Skin of body (tissue), 2 donors: ENCODE measurements around the gene NUMB. TPM values are rescaled to one million over a fixed set of nuclear protein-coding genes. Genes with fewer than 3 reads are reported as not detected.
A peak's percentile ranks its signal among the peaks of the same experiment; 100 is the strongest.

ENCODE experiments used
- DNase-seq: peaks from one replicate; lab custom pipeline; 2025; lab: John Stamatoyannopoulos, UW
- total RNA-seq: library from RNA; depleted of rRNA; stranded (reverse); fragments of >200 nt; gene quantifications from one replicate; pipeline ENCODE4 v1.2.3, GENCODE V29; 2014

Gene NUMB
- 43.4 TPM for total RNA-seq

DNA sequence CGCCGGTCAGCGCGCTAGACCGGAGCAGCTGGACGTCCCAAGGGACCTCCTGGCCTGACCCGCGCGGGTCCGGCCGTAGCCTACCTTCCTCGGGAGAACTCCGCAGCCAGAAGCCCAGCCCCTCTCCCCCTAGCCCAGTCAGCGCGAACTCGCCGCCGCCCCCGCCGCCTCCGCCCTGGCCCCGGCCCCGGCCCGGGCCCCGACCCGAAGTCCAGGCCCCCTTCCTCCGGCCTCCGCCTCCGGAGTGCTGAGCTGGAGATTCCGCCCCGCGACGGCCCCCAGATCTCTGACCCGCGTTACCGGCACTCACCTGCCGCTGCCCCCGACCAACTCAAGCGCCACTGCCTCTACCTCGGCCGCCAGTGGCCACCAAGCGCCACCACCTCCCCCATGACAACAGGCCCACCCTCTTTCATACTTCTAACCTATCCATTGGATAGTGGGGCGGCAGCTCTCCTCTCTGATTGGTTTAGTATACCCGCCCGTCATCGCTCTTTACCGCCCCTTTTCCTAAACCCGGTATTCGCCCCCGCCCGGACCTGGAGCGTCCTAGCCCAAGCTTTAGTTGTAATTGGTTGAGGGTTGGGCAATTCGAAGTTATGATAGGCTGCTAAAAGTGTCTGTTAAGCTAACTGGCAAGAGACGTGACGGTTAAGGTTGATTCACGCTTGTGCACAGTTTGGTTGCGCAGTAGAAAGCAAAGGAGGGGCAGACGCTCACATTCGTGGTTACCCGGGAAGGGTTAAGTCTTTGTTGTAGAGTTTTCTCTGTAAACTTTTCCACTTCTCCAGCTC, at the start of gene NUMB:
TSS of gene NUMB (minus strand) at position 364 of the 794 bp plus-strand sequence. CDS start 102,795 bp downstream, outside the sequence.
- DNase-seq = peak; percentile 100

DNA sequence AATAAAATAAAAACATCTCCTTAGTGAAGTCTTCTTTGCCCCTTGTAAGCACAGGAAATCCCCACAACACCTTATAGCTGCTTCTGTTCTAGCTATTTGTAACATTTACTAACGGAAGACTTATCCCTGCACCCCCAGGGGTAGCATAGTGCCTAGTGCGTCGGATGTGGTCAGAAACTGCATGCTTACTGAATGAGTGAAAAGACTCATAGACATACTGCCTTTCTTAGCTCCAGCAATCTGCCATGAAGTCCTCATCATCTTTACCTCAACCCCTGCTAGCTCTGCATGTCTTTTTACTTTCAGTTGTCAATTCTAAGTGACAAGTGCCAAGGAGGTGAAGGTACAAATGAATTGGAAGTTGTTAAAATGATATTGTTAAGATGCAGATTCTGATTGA, 45.3 kb upstream of the NUMB start:
- no peak for DNase-seq

DNA sequence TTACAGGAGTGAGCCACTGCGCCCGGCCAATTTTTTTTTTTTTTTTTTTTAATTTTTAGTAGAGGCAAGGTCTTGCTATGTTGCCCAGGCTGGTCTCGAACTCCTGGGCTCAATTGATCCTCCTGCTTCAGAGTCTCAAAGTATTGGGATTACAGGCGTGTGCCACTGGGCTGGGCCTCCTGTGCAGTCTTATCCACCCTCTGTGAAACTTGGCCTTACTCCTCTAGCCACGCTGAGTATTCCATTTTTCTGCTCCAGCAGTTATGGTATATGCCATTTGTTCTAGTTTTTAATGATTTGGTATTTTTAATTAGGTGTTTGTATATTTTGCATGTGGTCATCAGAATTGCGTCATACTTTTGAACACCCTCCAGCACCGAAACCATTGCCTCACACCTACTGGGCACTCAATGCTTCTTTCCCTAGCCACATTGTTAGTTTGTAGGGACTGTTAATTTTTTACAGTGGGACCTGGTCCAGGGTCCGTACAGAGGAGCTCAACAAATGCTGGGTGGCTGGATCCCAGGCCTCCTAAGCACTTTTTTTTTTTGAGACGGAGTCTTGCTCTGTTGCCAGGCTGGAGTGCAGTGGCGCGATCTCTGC, 43.8 kb upstream of the NUMB start:
- DNase-seq = no peak

DNA sequence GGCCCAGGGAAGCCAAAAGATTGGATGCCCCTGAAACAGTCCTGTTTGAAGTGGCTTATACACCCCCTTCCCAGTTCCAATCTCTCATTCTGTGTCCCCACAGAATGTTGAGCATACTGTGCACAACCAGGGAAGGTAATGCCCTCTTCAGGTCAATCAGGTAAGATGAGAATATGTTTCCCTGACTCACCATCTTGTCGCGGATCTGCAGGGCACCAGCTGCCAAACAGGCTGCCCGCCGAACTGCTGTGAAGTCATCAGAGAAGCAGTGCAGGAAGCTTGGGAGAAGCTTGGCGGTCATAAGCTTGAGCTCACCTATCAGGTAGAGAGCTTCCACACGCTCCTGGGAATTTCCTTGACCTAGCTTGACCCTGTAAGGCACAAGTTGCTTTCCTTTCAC, 42.0 kb upstream of the NUMB start:
- DNase-seq = no peak

DNA sequence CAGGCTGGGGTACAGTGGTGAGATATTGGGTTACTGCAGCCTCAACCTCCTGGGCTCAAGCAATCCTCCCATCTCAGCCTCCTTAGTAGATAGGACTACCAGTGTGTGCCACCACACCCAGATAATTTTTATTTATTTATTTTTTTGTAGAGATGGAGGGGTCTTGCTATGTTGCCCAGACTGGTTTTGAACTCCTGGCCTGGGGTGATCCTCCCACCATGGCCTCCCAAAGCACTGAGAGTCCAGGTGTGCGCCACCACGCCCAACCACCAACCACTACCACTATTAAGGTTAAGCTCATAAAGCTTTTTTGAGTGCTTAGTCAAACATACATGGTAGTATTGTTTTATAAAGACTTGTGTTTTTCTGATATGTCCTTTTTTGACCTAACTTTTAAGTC, 36.2 kb upstream of the NUMB start:
- DNase-seq = no peak

DNA sequence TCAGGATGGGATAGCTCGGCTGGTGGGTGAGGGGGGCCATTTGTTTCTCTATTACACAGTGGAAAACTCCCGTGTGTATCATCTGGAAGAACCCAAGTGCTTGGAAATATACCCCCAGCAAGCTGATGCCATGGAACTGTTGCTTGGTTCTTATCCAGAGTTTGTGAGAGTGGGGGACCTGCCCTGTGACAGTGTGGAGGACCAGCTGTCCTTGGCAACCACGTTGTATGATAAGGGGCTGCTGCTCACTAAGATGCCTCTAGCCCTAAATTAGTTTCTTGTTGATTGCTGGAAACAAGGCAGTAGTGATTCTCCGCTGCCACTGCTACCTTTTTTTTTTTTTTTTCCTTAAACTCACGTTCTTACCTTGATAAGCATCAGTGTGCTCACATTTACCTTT, 34.3 kb upstream of the NUMB start:
- no peak for DNase-seq

DNA sequence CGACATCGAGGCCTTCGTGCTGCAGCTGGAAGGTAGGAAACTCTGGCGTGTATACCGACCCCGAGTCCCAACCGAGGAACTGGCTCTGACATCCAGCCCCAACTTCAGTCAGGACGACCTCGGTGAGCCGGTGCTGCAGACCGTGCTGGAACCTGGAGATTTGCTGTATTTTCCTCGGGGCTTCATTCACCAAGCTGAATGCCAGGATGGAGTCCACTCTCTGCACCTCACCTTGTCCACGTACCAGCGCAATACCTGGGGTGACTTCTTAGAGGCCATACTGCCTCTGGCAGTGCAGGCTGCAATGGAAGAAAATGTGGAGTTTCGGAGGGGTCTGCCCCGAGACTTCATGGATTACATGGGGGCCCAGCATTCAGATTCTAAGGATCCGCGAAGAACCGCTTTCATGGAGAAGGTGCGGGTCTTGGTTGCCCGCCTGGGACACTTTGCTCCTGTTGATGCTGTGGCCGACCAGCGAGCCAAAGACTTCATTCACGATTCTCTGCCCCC, 33.8 kb upstream of the NUMB start:
- DNase-seq = peak; percentile 14

DNA sequence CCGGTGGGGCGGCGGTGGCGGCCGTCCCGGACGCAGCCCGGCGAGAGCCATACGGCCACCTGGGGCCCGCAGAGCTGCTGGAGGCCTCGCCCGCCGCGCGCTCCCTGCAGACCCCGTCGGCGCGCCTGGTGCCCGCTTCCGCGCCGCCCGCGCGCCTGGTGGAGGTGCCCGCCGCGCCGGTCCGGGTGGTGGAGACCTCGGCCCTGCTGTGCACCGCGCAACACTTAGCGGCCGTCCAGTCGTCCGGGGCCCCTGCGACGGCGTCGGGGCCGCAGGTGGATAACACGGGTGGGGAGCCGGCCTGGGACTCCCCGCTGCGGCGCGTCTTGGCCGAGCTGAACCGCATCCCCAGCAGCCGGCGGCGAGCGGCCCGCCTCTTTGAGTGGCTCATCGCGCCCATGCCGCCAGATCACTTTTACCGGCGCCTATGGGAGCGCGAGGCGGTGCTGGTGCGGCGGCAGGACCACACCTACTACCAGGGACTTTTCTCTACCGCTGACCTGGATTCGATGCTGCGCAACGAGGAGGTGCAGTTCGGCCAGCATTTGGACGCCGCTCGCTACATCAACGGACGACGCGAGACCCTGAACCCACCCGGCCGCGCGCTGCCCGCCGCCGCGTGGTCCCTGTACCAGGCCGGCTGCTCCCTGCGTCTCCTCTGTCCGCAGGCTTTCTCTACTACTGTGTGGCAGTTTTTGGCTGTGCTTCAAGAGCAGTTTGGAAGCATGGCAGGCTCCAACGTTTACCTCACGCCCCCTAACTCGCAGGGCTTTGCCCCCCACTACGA, 33.1 kb upstream of the NUMB start:
- DNase-seq = no peak

DNA sequence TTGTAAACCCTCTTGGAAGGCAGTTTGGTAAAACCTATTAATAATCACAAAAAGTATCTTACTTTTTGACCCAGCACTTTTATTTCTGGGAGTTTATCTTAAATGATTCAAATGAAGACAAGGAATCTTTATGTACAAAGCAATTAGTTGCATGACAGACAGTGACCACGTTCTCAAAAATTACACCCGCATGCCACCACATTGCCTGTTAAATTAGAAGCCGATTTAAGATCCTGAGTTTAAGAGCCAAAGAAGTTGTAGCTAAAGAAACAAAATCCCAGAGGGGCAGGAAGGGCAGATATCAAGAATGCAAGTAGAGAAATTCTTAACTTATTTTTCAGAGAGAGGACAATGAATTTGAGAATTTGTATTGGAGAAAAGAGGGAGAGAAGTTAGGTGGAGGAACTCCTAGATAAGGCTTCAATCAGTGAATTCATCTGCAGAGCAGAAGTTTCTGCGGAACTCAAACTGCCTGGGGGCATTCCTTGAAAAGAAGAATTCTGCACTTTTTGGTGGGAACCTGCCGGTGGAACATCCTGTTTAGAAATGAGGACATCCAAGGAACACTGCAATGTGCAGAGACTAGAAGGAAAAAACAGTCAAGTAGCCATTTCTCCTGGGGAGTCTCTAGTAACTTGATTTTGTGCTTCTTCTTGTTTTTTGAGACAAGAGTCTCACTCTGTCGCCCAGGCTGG, 31.3 kb upstream of the NUMB start:
- no peak for DNase-seq

DNA sequence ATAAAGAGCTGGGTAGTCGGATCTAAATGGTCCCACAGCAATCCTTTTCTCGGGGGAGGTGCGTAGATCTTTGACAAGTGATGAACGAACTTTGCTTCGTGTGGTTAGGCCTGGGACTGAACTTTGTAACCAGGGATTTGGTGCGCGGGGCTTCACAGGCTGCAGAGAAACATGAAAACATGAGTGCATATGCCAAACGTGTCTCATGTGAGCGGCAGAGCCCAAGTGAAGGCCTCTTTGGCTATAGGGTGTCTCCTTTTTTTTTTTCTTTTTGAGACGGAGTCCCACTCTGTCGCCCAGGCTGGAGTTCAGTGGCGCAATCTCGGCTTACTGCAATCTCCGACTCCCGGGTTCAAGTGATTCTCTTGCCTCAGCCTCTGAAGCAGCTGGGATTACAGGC, 20.3 kb upstream of the NUMB start:
- DNase-seq = no peak

DNA sequence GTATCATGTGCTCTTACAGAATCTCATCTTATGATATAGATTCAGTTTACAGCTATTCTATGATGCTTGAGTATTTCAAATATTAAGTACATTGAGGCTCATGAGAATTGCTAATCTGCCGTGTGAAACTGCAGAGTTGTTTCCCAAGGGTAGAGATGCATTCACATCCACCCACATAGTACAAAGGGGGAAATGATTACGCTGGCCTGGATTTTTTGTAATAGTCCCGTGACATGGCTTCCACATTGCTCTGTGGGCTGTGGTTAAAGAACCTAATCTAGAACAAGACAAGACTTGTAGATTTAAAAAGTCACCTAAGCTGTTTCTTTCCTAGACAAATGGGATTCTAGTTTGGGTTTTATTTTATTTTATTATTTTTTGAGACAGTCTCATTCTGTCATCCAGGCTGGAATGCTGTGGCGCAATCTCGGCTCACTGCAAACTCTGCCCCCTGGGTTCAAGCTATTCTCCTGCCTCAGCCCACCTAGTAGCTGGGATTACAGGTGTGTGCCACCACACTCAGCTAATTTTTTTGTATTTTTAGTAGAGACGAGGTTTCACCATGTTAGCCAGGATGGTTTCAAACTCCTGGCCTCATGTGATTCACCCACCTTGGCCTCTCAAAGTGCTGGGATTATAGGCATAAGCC, 19.4 kb upstream of the NUMB start:
- no peak for DNase-seq

DNA sequence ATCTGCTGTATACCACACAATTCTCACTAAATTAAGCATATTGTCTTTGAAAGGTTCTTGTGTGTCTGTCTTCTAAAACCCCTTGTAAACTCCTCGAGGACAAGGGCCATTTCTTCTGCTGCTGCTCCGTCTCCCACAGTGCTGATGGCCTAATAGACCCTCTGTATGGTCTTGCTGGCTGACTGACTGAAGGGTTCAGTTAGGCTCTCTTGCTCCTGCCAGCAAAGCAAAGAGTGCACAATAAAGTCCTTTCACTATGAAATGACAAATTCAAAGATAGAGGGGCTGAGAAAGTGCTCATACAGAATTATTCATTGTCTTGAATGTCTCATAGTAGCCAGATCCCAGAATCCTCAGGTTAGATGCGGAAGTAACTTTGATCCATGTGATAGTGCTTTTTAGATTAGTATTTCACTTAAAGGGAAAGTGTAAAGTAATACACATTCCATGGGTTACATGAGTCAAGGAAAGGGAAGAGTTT, 18.1 kb upstream of the NUMB start:
- no peak for DNase-seq

DNA sequence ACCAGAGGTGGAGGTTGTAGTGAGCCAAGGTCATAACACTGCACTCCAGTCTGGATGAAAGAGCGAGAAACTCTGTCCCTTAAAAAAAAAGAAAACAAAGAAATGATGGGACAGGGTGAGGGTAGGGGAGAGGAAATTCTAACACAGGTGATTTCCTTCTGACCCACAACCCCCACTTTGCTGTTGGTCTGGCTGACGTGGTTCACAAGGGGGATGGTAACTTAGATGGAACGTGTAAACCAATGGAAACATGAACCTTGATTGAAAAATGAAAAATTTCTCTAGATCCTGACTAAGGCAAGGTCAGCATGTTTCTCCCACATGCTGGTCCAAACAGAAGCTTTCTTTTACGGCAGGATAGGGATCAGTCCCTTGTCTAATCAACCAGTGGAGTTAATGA, 16.6 kb upstream of the NUMB start:
- DNase-seq = no peak

DNA sequence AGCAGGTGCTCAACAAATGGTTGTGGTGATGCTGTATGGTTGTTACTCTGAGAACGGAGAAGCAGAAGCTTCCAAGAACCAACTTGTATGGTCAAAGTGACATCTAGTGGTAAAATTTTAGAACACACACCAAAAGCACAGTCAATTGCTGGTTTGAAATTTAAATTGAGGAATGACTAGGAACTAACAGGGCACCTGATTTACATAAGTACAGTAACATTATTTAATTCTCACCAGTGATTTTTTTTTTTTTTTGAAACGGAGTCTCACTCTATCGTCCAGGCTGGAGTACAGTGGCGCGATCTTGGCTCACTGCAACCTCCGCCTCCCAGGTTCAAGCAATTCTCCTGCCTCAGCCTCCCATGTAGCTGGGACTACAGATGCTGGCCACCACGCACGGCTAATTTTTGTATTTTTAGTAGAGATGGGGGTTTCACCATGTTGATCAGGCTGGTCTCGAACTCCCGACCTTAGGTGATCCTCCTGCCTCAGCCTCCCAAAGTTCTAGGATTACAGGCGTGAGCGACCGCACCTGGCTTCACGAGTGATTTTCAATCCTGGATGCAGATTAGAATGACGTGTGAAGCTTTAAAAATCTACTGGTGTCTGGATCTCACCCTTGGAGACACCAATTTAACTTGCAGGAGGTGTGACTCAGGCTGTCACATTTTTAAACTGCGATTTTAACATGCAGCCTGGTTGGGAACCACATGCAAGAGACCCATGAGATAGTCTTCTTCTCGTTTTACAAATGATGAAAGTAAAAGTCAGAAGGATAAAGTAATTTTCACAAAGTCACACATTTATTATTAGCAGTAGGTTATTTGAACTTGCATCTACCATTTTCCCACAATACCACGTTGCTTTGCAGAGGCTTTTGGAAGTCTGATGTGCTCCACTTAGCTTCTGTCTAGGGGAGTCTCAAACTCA, 14.1 kb upstream of the NUMB start:
- DNase-seq = peak; percentile 62

DNA sequence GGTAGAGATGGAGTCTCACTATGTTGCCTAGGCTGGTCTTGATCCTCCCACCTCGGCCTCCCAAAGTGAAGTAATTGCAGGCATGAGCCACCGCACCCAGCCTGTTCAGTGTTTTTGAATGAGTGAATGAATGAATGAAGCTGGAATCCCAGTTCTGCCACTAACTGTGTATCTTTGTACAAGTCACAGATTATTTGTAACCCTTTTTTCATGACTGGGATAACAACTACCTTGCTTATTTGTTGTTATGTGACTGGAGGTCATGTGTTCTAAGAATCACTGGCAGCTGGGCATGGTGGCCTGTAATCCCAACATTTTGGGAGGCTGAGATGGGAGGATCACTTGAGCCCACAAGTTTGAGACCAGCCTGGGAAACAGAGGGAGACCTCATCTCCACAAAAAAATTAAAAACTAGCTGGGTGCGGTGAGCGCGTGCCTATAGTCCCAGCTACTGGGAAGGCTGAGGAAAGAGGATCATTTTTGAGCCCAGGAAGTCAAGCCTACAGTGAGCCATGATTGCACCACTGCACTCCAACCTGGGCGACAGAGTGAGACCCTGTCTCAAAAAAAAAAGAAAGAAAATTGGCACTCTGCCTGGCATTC, 13.3 kb upstream of the NUMB start:
- no peak for DNase-seq

DNA sequence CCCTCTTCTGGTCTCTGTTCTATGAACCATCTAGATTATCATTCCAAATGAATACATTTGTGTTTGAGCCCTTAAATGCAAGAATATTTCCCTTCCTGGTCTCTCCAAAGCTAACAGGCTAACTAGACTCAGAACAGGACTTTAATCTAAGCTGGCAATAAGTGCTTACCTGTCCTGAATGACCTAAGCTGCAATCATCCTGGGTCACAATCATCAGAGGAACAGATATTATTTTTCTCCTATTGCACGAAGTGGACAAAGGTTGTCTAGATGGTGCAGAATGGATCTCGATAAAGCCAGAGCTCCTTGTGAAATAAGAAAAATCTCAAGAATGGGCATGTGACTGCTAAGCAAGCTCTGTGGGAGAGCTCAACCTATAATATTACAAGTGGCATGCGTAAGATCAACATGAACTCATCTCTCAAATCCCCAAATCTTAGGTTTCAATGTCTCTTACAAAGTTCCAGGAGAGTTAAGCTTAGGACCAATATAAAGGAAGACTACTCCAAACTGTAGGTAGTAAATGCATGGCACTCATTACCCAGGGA, 10.6 kb upstream of the NUMB start:
- DNase-seq = no peak

DNA sequence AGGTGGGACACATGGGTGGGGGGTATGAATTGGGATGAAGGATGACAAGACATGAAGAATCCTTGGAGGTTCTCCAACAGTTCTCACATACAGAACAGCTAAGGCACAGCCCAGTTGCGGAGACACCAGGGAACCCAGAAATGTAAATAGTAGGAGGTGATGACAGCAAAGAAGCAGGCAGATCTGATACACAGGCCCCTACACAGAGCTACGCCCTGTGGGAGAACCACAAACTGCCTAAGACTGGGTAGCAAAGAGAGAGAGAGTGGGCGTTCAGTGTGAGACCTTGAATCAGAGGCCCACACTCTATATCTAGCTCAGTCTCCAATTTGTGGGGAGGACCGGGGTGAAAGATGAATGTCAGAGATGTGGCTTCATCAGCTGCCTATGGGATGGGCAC, 9.5 kb upstream of the NUMB start:
- no peak for DNase-seq

DNA sequence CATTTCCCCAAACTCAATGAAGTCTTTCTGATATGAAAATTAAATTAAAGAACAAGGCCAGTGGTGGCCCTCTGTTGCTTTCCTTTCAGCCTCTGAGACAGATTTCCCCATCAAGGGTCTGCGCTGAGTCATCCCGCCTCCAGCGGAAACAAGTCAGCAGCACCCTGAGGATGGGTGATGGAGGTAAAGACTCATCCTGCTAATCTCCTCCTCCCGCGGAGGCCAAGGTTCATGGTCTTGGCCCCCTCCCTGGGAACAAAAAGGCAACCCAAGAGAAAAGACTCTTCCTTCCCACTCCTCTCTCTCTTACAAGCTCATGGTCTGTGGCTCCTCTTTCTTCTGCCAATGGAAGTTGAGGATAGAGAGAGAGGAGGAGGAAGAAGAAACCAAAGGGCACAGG, 9.0 kb upstream of the NUMB start:
- DNase-seq = no peak

DNA sequence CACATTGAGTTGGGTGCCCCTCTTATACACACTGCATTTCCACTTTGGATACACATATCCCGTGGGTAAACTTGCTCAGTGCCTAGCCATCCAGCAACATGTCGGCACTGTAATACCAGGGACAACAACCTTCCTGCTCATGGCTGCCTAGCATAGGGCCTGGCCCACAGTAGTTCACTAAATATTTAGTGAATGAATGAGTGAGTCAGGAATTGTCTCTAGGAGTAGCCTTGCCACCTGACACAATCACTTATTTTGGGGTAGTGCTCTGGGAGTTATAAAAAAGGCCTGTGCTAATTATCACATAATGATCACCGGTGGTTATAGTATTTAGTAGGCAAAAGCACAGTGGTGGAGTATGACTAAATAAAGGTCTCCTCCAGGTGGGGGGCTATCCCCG, 8.5 kb upstream of the NUMB start:
- DNase-seq = no peak
